Measurements from ENCODE around the gene ELF4. TPM values are rescaled to one million over a fixed set of nuclear protein-coding genes. Genes with fewer than 3 reads are reported as not detected.

ELF4 gene
- total and polyA plus RNA-seq, 7 donors, result 0.55 to 2.9 (median 1.5) TPM

DNA sequence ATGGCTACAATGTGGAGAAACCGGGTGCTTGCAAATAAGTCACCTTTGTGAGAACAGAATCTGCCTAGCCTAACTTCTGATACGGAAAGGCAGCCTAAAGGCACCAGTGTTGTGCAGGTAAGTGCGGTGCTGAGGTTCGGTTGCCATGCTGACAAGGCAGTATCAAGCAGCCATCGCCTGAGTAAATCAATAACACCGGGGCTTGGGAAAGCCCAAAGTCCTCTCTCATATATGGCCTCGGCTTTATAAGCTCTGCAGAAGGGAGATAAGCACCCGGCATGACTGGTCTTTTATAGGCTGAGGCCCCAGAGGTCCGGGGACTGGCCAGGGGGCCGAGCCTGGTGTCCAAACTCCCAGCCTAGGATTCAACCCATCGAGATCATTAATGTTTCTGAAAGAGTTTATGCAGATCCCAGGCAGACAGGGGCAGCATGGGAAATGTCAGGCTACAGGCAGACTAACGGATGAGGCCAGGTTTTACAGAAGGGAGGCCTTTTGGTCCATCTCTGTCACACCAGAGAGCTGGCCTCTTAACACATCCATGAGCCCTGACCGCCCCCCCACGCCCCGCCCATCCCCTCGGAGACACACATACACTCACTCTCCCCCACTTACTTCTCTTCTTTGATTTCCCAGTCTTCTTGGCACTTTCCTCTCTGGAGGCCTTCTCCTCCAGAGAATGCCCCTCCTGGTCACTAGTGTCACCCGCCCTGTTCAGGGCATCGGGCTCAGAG is 38.5 kb downstream of the ELF4 start:
- ATAC-seq, result peak in 1 of 4 donors; percentile 16
- intact Hi-C loops (cut with DNase I), result no loop called here
- Histone ChIP-seq H3K27ac (no peak overlapping the region), H3K9me3 (no peaks in the 10 kb centered on the region), H3K27me3 (ENCODE audit: insufficient read depth in 3 of 3, low read length in 2 of 3) (no peaks in the 10 kb centered on the region), H3K4me3 (no peak overlapping the region), H3K36me3 (ENCODE audit: insufficient read depth in 1 of 2, low read depth in 1 of 2) (peaks cover 0 to 5% of the 10 kb centered on the region in 2 donors), H3K4me1 (no peaks in the 10 kb centered on the region)
- no peak for DNase-seq
- no peak for TF ChIP-seq CTCF (IDR thresholded peaks at IDR 0.05)
- WGBS, 3 donors, result 64 to 86% (median 86%) methylated on average over 17 to 18 of the region's 18 CpGs

GRCh38 chrX:130066975-130067615 is 43.2 kb downstream of the ELF4 start:
- no peak for TF ChIP-seq CTCF (IDR thresholded peaks at IDR 0.05)
- H3K27me3 ChIP-seq (ENCODE audit: insufficient read depth in 3 of 3, low read length in 2 of 3), result peaks cover 0 to 8% (median 0%) of the 10 kb centered on the region in 3 donors
- no peak overlapping the region for H3K27ac ChIP-seq
- no peak overlapping the region for H3K4me3 ChIP-seq
- H3K36me3 ChIP-seq (ENCODE audit: insufficient read depth in 1 of 2, low read depth in 1 of 2), result no peaks in the 10 kb centered on the region
- H3K4me1 ChIP-seq, result no peaks in the 10 kb centered on the region
- H3K9me3 ChIP-seq, result no peaks in the 10 kb centered on the region
- intact Hi-C loops (cut with DNase I), result no loop called here
- ATAC-seq (no peak), DNase-seq (no peak)
- 84 to 94% (median 84%) methylated on average over 7 to 15 of the region's 15 CpGs for WGBS, 3 donors

DNA sequence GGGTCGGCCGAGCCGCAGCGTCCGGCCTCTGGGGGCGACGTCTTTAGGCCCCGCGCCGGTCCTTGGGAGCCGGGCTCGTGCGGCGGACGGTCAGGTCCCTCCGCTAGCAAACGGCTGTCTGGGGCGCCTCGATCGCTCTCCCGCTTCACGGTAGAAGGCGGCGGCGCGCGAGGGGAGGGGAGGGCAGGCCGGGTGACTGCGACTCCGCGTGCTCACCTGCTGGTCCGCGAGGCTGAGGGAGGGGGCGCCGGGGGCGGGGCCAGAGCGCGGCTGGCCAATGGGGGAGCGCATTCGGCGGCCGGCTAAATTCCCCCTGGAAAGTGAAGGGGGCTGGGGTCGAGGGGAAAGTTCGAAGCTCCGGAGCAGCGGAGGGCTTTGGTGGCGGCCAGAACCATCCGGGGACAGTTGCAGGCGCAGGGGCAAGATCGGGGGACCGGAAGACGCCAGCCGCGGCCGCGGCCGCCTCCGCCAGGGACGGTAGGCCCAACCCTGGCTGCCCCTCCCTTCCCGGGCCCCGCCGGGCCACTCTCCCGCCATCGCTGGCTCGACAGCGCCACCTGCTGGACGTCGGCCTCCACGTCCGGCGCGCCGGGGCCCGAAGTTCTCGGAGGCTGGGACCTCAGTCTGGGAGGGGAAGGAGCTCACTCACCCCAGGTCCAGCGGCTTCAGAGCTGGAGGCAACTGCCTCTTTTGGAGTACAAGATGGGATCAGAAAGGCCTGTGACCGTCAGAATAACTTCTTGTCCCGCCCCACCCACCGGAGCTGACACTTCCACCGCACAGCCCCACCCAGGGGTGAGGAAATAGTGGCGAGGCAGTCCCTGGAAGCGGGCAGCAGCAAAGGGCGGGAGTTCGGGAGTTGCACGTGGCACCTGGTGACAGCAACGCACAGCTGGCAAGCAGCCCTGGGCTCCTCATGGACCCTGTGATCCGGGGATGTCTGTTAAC is 49.9 kb downstream of the ELF4 start:
- Histone ChIP-seq H3K4me1 (no peaks in the 10 kb centered on the region), H3K9me3 (no peaks in the 10 kb centered on the region), H3K36me3 (ENCODE audit: insufficient read depth in 1 of 2, low read depth in 1 of 2) (no peaks in the 10 kb centered on the region), H3K27me3 (ENCODE audit: insufficient read depth in 3 of 3, low read length in 2 of 3) (peaks cover 0 to 8% (median 0%) of the 10 kb centered on the region in 3 donors), H3K27ac (peak overlapping the region; percentile 46), H3K4me3 (peak overlapping the region; percentile 65)
- intact Hi-C loops (cut with DNase I), result loop anchor here in 1 of 2 donors (2.0 to 5.0 kb wide), 2 partner anchors 136 to 458 kb away; no protein-coding TSS in a partner anchor
- peak; percentile 88 for TF ChIP-seq CTCF (IDR thresholded peaks at IDR 0.05)
- 1 to 31% (median 3%) methylated on average over 13 to 86 of the region's 87 CpGs for WGBS, 3 donors
- ATAC-seq (peak; percentile 92 to 97 (median 93)), DNase-seq (peak; percentile 81 to 90)

DNA sequence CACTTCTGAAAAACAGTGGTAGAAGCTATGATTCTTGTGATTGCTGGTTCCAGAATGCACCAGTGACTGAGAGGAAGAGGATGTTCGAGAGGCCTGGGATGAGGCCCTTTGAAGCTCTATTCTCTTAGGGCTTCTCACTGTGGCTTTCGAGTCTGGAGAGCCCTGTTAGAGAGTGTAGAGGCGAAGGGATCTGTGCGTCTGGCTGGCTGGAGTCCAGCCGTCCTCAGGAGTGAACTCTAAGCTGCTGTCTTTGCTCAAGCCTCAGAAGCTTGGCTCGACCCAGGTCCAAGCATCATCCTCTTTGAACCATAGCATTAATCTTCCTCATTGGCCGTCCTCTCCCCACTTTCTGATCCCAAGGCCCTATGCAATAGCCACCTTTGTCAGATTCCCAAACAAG is 51.6 kb downstream of the ELF4 start:
- no peak for TF ChIP-seq CTCF (IDR thresholded peaks at IDR 0.05)
- ATAC-seq, result no peak
- intact Hi-C loops (cut with DNase I), result loop anchor here in 1 of 2 donors (10.0 kb wide), 1 partner anchor 454 kb away; no protein-coding TSS in a partner anchor

More for the DNA sequence above, 51.6 kb downstream of the ELF4 start:
- H3K4me1 ChIP-seq, result peaks cover 5% of the 10 kb centered on the region
- no peak overlapping the region for H3K27ac ChIP-seq
- 70 to 78% (median 72%) methylated on average over 7 of the region's 7 CpGs for WGBS, 3 donors
- no peaks in the 10 kb centered on the region for H3K36me3 ChIP-seq (ENCODE audit: insufficient read depth in 1 of 2, low read depth in 1 of 2)
- DNase-seq, result no peak
- H3K9me3 ChIP-seq, result no peaks in the 10 kb centered on the region
- H3K4me3 ChIP-seq, result no peak overlapping the region
- H3K27me3 ChIP-seq (ENCODE audit: insufficient read depth in 3 of 3, low read length in 2 of 3), result peaks cover 0 to 4% (median 0%) of the 10 kb centered on the region in 3 donors

Measured in psoas muscle (tissue), 8 donors.